Upper lobe of left lung (tissue), 4 donors: ENCODE results near the gene IQSEC1.

ENCODE experiments used
- EP300 ChIP-seq, 4 donors: sonication (generic); formaldehyde crosslinking; IDR thresholded peaks; one replicate each; pipeline ENCODE4 v1.5.1; 2017; ENCODE audit warnings: antibody characterized with exemption in 4 of 4, control low read depth in 2 of 4
- POLR2A ChIP-seq, 4 donors: fragments of 450-650 bp; IDR thresholded peaks; one replicate each; pipeline ENCODE4 v1.5.1; 2016 to 2017; ENCODE audit warnings: antibody characterized with exemption in 4 of 4, mild to moderate bottlenecking in 2 of 4
- POLR2AphosphoS5 ChIP-seq, 2 donors: sonication (generic); formaldehyde crosslinking; IDR thresholded peaks; one replicate each; pipeline ENCODE4 v1.5.1; 2017; ENCODE audit warnings: antibody characterized with exemption in 2 of 2
- TF ChIP-seq, protein P1 (sequence below), 6 experiments: fragments of 450-650 bp in 4 of 6; fragments of 200-600 bp in 2 of 6; sonication (generic) in 2 of 6; IDR thresholded peaks; one replicate each; pipeline ENCODE4 v1.5.1; 2016 to 2019; ENCODE audit warnings: antibody characterized with exemption in 6 of 6

DNA sequence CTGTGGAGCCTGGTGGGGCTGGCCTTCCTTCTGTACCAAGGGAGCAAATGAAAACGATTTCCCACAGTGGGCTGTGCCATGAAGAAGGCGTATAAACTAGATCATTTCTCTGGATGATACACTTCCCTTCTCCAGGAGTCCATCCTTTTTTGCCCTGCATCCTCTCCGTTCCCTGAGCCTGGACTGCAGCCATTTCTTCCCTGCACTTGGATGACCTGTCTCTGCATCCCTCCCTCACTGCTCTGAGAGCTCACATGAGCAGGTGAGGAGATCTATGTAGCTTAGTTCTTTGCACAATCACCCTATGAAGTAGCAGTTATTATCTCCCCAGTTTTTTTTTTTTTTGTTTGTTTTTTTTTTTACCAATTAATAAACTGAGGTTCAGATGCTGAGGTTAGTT, 46.7 kb downstream of the IQSEC1 start:
- TF ChIP-seq, protein P1, sequence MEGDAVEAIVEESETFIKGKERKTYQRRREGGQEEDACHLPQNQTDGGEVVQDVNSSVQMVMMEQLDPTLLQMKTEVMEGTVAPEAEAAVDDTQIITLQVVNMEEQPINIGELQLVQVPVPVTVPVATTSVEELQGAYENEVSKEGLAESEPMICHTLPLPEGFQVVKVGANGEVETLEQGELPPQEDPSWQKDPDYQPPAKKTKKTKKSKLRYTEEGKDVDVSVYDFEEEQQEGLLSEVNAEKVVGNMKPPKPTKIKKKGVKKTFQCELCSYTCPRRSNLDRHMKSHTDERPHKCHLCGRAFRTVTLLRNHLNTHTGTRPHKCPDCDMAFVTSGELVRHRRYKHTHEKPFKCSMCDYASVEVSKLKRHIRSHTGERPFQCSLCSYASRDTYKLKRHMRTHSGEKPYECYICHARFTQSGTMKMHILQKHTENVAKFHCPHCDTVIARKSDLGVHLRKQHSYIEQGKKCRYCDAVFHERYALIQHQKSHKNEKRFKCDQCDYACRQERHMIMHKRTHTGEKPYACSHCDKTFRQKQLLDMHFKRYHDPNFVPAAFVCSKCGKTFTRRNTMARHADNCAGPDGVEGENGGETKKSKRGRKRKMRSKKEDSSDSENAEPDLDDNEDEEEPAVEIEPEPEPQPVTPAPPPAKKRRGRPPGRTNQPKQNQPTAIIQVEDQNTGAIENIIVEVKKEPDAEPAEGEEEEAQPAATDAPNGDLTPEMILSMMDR (IDR thresholded peaks at IDR 0.05), result no peak
- no peak for TF ChIP-seq POLR2A (IDR thresholded peaks at IDR 0.05)
- TF ChIP-seq POLR2AphosphoS5 (IDR thresholded peaks at IDR 0.05), result no peak
- TF ChIP-seq EP300 (IDR thresholded peaks at IDR 0.05), result no peak
